CD4-positive, alpha-beta T cell (primary cell): ENCODE data around the gene HIPK1. TPM values are rescaled to one million over a fixed set of nuclear protein-coding genes. Genes with fewer than 3 reads are reported as not detected.

Experiments
- ATAC-seq: fragments of 200-7000 bp; cut with Tn5 transposase; one replicate; pipeline ENCODE4 v1.10.0; 2022; ENCODE audit warnings: mild to moderate bottlenecking; ENCODE audit not compliant: poor library complexity
- CTCF ChIA-PET: fragments of 350-600 bp; sonication (Branson Sonifier 250); formaldehyde crosslinking; loops from one replicate; lab custom pipeline; 2021; ENCODE audit warnings: antibody characterized with exemption, inconsistent platforms; lab: Charles Lee
- POLR2A ChIA-PET: fragments of 350-600 bp; sonication (Branson Sonifier 250); formaldehyde crosslinking; loops from one replicate; lab custom pipeline; 2021; ENCODE audit warnings: antibody characterized with exemption, inconsistent platforms; lab: Charles Lee
- DNase-seq, 14 experiments: peaks; one replicate each; pipeline ENCODE4 v3.0.0-alpha.2; 2013 to 2020; ENCODE audit warnings: mixed read lengths in 2 of 14
- H3K27ac ChIP-seq, 2 donors: one replicate each; pipeline versions ENCODE4 v1.5.1 to v1.7.0; 2013; ENCODE audit warnings: low read length in 2 of 2, low read depth in 1 of 2, mild to moderate bottlenecking in 1 of 2
- H3K27me3 ChIP-seq, 2 experiments: 1 replicate in 1 of 2; 2 replicates in 1 of 2; pipeline versions ENCODE4 v1.6.1 to v1.7.0; 2013; ENCODE audit warnings: low read length in 2 of 2, control low read depth in 1 of 2, mild to moderate bottlenecking in 1 of 2, moderate library complexity in 1 of 2; ENCODE audit not compliant: insufficient read depth in 2 of 2, control insufficient read depth in 1 of 2
- H3K36me3 ChIP-seq: one replicate; pipeline ENCODE4 v1.6.1; 2013; ENCODE audit warnings: low read length, control low read depth; ENCODE audit not compliant: insufficient read depth
- H3K4me1 ChIP-seq: one replicate; pipeline ENCODE4 v1.6.1; 2013; ENCODE audit warnings: low read length, control low read depth; ENCODE audit not compliant: insufficient read depth
- H3K4me3 ChIP-seq: one replicate; pipeline ENCODE4 v1.5.1; 2013; ENCODE audit warnings: mild to moderate bottlenecking, low read length, moderate library complexity
- H3K9me3 ChIP-seq, 2 experiments: 1 replicate in 1 of 2; 2 replicates in 1 of 2; pipeline versions ENCODE4 v1.6.1 to v1.7.0; 2013; ENCODE audit warnings: low read length in 2 of 2, mild to moderate bottlenecking in 2 of 2, control low read depth in 1 of 2, moderate library complexity in 1 of 2; ENCODE audit not compliant: control insufficient read depth in 1 of 2, insufficient read depth in 1 of 2
- H3K27ac Mint-ChIP-seq: one replicate; pipeline ENCODE4 v1.8.0; 2020; ENCODE audit warnings: mixed read lengths
- H3K27me3 Mint-ChIP-seq: one replicate; pipeline ENCODE4 v1.8.0; 2021; ENCODE audit warnings: mixed read lengths
- H3K36me3 Mint-ChIP-seq: one replicate; pipeline ENCODE4 v1.8.0; 2021; ENCODE audit warnings: low read depth, mixed read lengths
- H3K4me1 Mint-ChIP-seq: one replicate; pipeline ENCODE4 v1.8.0; 2021; ENCODE audit warnings: low read depth, mixed read lengths
- H3K4me3 Mint-ChIP-seq: one replicate; pipeline ENCODE4 v1.8.0; 2020; ENCODE audit warnings: mild to moderate bottlenecking, mixed read lengths
- H3K9me3 Mint-ChIP-seq: one replicate; pipeline ENCODE4 v1.8.0; 2020; ENCODE audit warnings: mixed read lengths
- CTCF ChIP-seq: fragments of 200-600 bp; IDR thresholded peaks from one replicate; pipeline ENCODE4 v1.8.0; 2022; ENCODE audit warnings: antibody characterized with exemption, mild to moderate bottlenecking
- intact Hi-C, 2 experiments: fragments of 100-400 bp; cut with DNase I in 1 of 2; cut with micrococcal nuclease in 1 of 2; formaldehyde crosslinking; loops; one replicate each; pipeline versions ENCODE4 v1.15.1 to v1.9.0; 2023 to 2025; cut with DNase I, micrococcal nuclease
- total RNA-seq, 174 experiments: library from RNA in 2 of 174; stranded (reverse) in 2 of 174; gene quantifications; one replicate each; pipeline ENCODE4 v1.2.3 and lab custom pipeline; 2021 to 2026

The HIPK1 gene
- total RNA-seq, 2 experiments from 2014 or later: 245 to 251 TPM

- TF ChIP-seq CTCF: no peak
- ATAC-seq: no peak
- intact Hi-C loops: no loop called here
- H3K4me3 Mint-ChIP-seq: no peak overlapping the region
- H3K4me1 ChIP-seq: peaks cover 10% of the 10 kb centered on the region
- ChIA-PET CTCF (interaction anchor here (1.0 to 1.8 kb wide), 3 partner anchors 17 to 36 kb away, joined by 3 read pairs; partner anchors contain the start of gene AP4B1), POLR2A (interaction anchor here (0.6 to 1.6 kb wide), 3 partner anchors 11 to 45 kb away, joined by 3 to 6 read pairs (median 4); no protein-coding TSS in a partner anchor)
- H3K36me3 ChIP-seq: no peaks in the 10 kb centered on the region
- H3K9me3 ChIP-seq: no peaks in the 10 kb centered on the region
- no peak overlapping the region for H3K27ac ChIP-seq
- no peaks in the 10 kb centered on the region for H3K9me3 Mint-ChIP-seq
- H3K36me3 Mint-ChIP-seq: no peaks in the 10 kb centered on the region
- no peak overlapping the region for H3K27ac Mint-ChIP-seq
- no peaks in the 10 kb centered on the region for H3K27me3 Mint-ChIP-seq
- H3K4me3 ChIP-seq: no peak overlapping the region
- no peaks in the 10 kb centered on the region for H3K27me3 ChIP-seq
- no peak for DNase-seq
- peaks cover 16% of the 10 kb centered on the region for H3K4me1 Mint-ChIP-seq
Measured at GRCh38 chr1:113886417-113887401, 42.4 kb upstream of the HIPK1 start.

- no peak within 1 kb of the TSS for H3K27ac Mint-ChIP-seq
- Histone ChIP-seq H3K4me1 (peaks cover 10% of the 10 kb centered on the region), H3K4me3 (no peak within 1 kb of the TSS), H3K9me3 (no peaks in the 10 kb centered on the region), H3K36me3 (no peaks in the 10 kb centered on the region), H3K27ac (no peak within 1 kb of the TSS), H3K27me3 (no peaks in the 10 kb centered on the region)
- H3K4me3 Mint-ChIP-seq: no peak within 1 kb of the TSS
- ChIA-PET CTCF (interaction anchor here (1.2 to 1.8 kb wide), 2 partner anchors 14 to 37 kb away, joined by 3 read pairs; no protein-coding TSS in a partner anchor), POLR2A (interaction anchor here (0.9 to 1.6 kb wide), 2 partner anchors 12 to 18 kb away, joined by 3 to 4 read pairs; no protein-coding TSS in a partner anchor)
- DNase-seq (no peak), ATAC-seq (no peak)
- no peaks in the 10 kb centered on the region for H3K9me3 Mint-ChIP-seq
- no peak for TF ChIP-seq CTCF
- intact Hi-C loops: no loop called here
- no peaks in the 10 kb centered on the region for H3K27me3 Mint-ChIP-seq
- H3K36me3 Mint-ChIP-seq: no peaks in the 10 kb centered on the region
- peaks cover 16% of the 10 kb centered on the region for H3K4me1 Mint-ChIP-seq
Measured at GRCh38 chr1:113887402-113888175, 41.5 kb upstream of the HIPK1 start, which contains the start of gene BCL2L15. Gene BCL2L15 (minus strand): TSS chr1:113887581. CDS start chr1:113887375, 206 bp downstream.

GRCh38 chr1:113890816-113891215 lies 38.3 kb upstream of the HIPK1 start:
- Histone ChIP-seq H3K36me3 (peaks cover 23% of the 10 kb centered on the region), H3K27ac (no peak overlapping the region), H3K27me3 (no peaks in the 10 kb centered on the region), H3K9me3 (no peaks in the 10 kb centered on the region), H3K4me1 (peaks cover 10% of the 10 kb centered on the region), H3K4me3 (no peak overlapping the region)
- Mint-ChIP-seq H3K4me1 (peaks cover 16% of the 10 kb centered on the region), H3K9me3 (no peaks in the 10 kb centered on the region), H3K27me3 (no peaks in the 10 kb centered on the region), H3K36me3 (peaks cover 23% of the 10 kb centered on the region), H3K27ac (peak overlapping the region; percentile 9), H3K4me3 (no peak overlapping the region)
- POLR2A ChIA-PET: interaction anchor here (1.0 to 1.3 kb wide), 2 partner anchors 12 to 31 kb away, joined by 3 read pairs; no protein-coding TSS in a partner anchor
- CTCF ChIA-PET: interaction anchor here (0.5 to 0.7 kb wide), 5 partner anchors 17 to 158 kb away, joined by 3 to 4 read pairs (median 3); no protein-coding TSS in a partner anchor
- intact Hi-C loops: no loop called here
- TF ChIP-seq CTCF: no peak
- no peak for ATAC-seq
- no peak for DNase-seq
